GM18498 (cell line): ENCODE results near the gene SYNDIG1L.

Experiments used
- ATAC-seq: cut with Tn5 transposase; IDR thresholded peaks from one replicate; pipeline ENCODE4 v1.9.1; 2021; ENCODE audit warnings: mild to moderate bottlenecking, moderate library complexity; ENCODE audit not compliant: unreplicated experiment

SYNDIG1L gene

GRCh38 chr14:74429991-74430390 lies 4.0 kb upstream of the SYNDIG1L start:
- ATAC-seq: no peak

DNA sequence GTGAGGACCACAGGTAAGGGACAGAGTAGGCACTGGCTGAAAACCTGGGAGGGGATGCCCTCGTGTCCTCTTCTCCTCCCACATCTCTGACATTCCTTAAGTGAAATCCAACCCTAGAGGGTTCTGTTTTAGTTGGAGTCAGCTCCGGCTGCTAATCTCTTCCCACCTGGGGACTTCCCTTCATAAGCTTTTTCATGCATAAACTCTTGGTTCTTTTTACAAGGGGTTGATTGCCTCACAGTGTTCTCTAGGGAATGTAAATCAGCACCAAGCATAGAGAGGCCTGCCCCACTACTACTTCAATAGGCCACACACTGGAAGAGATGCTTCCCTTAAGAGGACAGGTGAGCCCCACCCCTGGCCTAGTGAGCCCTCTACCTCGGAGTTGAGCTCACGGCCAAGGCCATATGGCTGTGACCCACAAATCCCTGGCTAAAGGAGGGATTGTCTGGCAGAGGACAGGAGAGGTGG lies 3.2 kb upstream of the SYNDIG1L start:
- ATAC-seq: no peak

GRCh38 chr14:74427651-74428050 lies 1.6 kb upstream of the SYNDIG1L start:
- ATAC-seq: no peak

DNA sequence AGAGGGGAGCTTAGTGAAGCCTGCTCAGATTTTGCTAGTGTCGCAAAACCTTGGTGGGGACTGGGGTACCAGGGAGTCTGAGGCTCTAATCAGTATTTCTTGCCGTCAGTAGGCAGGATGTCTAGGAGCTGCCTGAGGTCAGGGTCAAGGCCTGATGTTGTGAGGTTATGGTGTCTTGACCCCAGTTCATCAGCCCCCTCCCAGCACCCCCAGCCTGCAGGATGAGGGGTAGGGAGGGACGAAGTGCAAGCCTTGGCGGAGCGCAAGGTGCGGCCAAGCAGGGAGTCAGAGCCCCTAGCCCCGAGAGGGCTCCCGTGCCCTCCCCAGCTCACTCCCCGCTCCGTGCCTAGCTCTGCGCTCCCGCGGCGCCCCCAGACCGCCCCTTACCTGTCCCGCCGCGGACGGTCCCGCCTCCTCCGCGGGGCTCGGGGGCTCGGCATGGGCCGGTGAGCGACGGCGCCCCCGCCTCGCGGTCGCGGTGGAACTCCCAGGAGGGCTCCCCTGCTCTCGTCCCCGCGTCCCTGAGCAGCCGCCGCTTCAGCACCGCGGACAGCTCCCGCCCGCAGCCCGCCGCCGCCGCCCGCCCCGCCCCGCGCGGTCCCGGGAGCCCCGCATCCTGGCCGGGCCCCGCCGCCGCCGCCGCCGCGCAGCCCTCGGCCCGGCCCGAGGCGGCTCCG lies 347 bp downstream of the SYNDIG1L start:
- no peak for ATAC-seq

DNA sequence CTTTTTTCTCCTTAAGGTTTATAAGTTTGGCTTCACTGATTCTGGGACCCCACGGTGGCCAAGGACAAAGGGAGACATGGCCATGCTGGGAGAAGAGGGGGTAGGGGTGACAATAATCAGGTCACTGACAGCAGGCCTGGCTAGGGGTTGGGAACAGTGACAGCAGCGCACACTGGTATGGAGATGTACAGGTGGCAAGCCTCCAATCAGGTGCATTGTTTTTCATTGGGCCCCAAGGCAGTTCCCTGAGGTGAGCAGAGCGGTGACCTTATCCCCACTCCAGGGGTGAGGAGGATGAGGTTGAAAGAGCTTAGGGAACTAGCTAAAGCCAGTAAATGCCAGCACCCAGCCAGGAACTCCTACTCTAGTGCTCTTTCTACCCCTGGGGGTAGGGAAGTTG lies 1.4 kb downstream of the SYNDIG1L start:
- no peak for ATAC-seq

GRCh38 chr14:74423246-74423645 lies 2.8 kb downstream of the SYNDIG1L start:
- ATAC-seq: no peak

GRCh38 chr14:74421981-74422380 lies 4.0 kb downstream of the SYNDIG1L start:
- ATAC-seq: no peak

GRCh38 chr14:74419086-74419485 lies 6.9 kb downstream of the SYNDIG1L start:
- no peak for ATAC-seq

DNA sequence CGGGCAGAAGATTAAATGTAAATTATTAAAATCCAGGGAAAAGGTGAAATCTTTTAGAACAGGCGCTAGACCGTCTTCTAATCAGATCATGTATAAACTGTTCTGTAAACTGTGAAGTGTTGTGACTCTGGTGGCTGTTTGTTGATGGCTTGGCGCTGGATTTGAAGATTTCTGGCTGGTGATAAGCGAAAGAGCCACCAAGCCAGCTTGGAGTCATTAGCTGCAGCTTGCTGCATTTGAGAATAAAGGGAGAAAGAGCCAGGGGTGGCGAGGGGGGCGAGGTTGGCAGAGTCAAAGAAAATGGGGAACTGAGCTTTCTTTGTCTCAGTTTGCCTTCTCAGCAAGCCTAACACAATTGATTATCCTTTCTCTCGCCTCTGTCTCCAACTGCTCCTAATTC lies 8.0 kb downstream of the SYNDIG1L start:
- ATAC-seq: no peak

GRCh38 chr14:74417611-74418010 lies 8.4 kb downstream of the SYNDIG1L start:
- ATAC-seq: no peak

DNA sequence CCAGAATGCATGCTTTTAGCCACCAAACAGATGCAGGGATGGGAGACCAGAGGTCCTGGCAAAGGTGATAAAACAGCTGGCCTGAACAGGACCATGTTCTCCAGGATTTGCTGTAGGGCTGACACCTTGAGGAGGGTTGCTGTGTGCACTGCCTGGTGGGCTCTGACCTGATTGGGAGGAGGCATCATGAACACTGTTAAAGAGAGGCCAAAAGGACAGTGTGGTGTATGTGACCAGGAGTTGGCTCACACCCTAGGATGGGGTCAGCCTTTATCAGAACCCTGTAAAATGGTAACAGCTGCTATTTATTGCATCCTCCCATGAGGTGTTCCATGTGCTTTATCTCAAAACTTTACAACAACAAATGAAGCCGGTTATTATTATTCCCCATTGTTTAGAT lies 8.8 kb downstream of the SYNDIG1L start:
- no peak for ATAC-seq

GRCh38 chr14:74415115-74415437 lies 10.9 kb downstream of the SYNDIG1L start:
- ATAC-seq: no peak

GRCh38 chr14:74414403-74415114 lies 11.5 kb downstream of the SYNDIG1L start:
- ATAC-seq: no peak

- ATAC-seq: no peak
These were observed 12.4 kb downstream of the SYNDIG1L start for GRCh38 chr14:74413627-74414026.

GRCh38 chr14:74412753-74413152 lies 13.3 kb downstream of the SYNDIG1L start:
- ATAC-seq: no peak

- no peak for ATAC-seq
These were observed 14.3 kb downstream of the SYNDIG1L start for GRCh38 chr14:74411671-74412070.

- no peak for ATAC-seq
These were observed 16.6 kb downstream of the SYNDIG1L start for GRCh38 chr14:74409441-74409840.

DNA sequence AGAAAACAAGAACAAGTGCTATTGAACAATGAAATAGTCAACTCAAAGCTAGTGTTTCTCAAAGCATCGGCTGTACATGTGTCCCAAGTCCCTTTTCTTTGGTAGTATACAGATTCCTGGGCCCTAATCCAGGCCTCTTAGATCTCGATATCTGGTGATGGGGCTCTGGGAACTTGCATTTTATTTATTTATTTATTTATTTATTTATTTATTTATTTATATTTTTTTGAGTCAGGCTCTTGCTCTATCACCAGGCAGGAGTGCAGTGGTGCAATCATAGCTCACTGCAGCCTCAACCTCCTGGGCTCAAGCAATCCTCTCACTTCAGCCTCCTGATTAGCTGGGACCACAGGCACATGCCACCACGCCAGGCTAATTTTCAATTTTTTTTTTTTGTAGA lies 17.1 kb downstream of the SYNDIG1L start:
- ATAC-seq: no peak

- no peak for ATAC-seq
These were observed 18.2 kb downstream of the SYNDIG1L start for GRCh38 chr14:74407801-74408154.

DNA sequence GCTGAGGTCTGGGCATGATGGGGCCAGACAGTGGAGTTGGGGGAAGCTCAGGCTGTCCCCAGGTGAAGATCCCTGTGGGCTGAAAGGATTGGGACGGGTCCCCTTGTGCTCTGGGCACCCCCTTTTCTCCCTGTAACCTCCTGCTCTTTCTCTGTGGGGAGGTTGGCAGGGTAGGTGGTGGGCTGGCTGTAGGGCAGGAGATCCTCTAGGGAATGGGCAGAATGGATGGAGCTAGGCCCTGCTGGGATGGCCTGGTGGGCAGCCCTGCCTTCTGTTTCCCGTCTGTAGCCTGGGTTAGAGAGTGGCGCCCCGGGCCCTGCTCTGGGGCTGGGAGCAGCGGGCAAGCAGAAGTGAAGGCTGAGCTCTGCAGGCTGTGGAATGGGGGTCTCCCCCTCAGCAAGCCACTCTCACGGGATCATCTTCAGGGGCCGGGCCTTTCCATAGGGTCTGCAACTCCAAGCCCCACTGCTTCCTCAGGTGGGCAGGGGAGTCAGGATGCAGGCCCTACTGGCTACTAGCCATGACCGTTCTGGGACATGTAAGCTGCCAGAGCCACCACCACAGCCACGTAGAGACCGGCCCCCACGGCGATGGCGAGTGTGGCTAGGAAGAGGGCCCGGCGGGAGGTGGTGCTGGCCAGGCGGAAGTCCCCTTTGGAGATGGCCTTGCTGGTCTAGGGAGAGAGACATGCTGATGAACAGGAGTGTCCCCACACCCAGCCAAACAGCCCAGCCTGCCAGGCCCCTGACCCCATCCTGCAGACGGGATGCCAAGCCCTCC lies 18.8 kb downstream of the SYNDIG1L start:
- no peak for ATAC-seq

- no peak for ATAC-seq
These were observed 20.3 kb downstream of the SYNDIG1L start for GRCh38 chr14:74405663-74406062.

DNA sequence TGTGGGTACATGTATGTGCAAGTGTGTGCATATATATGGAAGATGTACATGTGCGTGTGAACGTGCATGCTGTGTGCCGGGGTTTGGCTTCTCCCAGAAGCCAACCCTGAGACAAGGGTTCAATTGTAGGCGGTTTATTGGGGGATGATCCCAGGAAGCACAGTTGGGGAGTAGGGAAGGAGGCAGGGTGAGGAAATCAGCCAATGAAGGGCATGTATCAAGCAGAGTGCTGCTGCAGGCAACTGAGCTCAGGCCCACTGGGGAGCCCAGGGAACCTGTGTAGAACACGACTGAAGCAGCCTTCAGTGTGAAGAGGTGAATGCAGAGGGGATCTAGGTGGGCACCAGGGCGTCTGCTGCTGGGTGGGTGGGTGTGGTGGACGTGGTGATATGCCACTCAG lies 21.6 kb downstream of the SYNDIG1L start:
- no peak for ATAC-seq
